Measurements from ENCODE around the gene CHIT1. TPM values are rescaled to one million over a fixed set of nuclear protein-coding genes. Genes with fewer than 3 reads are reported as not detected.

Gene CHIT1
- total and polyA plus RNA-seq, 9 of the 15 experiments (the other 6 are each of a cell fraction or from before 2014, with no cell fraction given) = not detected

DNA sequence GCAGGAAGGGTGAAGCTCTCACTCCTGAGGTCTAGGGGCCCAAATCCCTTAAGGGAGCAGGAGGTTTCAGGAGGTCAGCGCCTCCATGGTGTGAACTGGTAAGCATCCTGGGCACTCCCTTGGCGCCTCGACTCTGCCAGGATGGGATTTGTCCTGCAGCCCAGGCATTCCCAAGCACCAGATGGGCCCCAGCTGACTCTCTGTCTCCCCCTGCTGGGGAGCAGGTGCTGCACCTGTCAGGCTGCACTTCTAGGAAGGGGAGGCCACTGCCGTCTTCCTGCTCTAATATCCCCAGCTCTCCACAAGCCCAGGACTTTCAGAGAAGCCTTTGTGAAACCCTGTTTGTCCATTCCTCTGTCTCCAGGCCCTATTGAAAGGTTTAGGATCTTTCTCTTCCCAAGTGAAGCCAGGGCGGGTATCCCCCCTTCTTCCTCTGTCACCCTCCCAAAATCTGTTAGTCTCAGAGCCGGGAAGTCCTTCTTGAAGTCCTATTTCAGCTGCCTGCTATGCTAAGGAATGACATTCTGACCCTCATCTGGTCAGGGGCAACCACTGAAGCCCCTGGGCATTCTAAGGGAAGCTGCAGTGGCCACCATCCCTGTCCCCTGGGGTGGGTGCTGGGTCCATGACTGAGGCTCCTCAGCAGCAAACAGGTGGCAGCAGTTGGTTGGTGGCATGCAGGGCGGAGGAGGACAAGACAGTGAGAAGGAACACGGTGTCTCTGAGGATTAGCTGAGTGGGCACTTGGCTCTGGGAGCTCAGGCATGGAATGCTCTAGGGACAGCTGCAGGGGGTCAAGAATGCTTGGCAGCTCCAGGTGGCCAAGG lies 57.1 kb downstream of the CHIT1 start (continued):
- TF ChIP-seq, protein P1, sequence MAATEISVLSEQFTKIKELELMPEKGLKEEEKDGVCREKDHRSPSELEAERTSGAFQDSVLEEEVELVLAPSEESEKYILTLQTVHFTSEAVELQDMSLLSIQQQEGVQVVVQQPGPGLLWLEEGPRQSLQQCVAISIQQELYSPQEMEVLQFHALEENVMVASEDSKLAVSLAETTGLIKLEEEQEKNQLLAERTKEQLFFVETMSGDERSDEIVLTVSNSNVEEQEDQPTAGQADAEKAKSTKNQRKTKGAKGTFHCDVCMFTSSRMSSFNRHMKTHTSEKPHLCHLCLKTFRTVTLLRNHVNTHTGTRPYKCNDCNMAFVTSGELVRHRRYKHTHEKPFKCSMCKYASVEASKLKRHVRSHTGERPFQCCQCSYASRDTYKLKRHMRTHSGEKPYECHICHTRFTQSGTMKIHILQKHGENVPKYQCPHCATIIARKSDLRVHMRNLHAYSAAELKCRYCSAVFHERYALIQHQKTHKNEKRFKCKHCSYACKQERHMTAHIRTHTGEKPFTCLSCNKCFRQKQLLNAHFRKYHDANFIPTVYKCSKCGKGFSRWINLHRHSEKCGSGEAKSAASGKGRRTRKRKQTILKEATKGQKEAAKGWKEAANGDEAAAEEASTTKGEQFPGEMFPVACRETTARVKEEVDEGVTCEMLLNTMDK (IDR thresholded peaks at IDR 0.05; ENCODE audit: borderline replicate concordance, insufficient read depth, low read depth, low read length, poor library complexity, severe bottlenecking) = peak; percentile 30
- TF ChIP-seq BRF1 (IDR thresholded peaks at IDR 0.05; ENCODE audit: borderline replicate concordance, extremely low read depth, insufficient read length) = no peak
- TF ChIP-seq ATF7 (IDR thresholded peaks at IDR 0.05) = no peak
- no peak for TF ChIP-seq JUN (IDR thresholded peaks at IDR 0.05; ENCODE audit: borderline replicate concordance, low read depth, low read length)
- TF ChIP-seq JUN (CRISPR knock-in tag; IDR thresholded peaks at IDR 0.05; ENCODE audit: borderline replicate concordance) = no peak
